HUES6 (cell line): Measurements from ENCODE around the gene NDUFC2.

Source experiments
- H3K27ac ChIP-seq: 2 replicates; pipeline ENCODE4 v1.7.0; 2013; ENCODE audit warnings: low read depth, mild to moderate bottlenecking, low read length, inconsistent platforms
- H3K27me3 ChIP-seq: 2 replicates; pipeline ENCODE4 v1.6.1; 2013; ENCODE audit warnings: low read length; ENCODE audit not compliant: control insufficient read depth, insufficient read depth
- H3K36me3 ChIP-seq: 2 replicates; pipeline ENCODE4 v1.6.1; 2013; ENCODE audit warnings: low read length; ENCODE audit not compliant: control insufficient read depth, insufficient read depth
- H3K4me1 ChIP-seq: 2 replicates; pipeline ENCODE4 v1.6.1; 2013; ENCODE audit warnings: low read length; ENCODE audit not compliant: control insufficient read depth, insufficient read depth
- H3K4me3 ChIP-seq: 2 replicates; pipeline ENCODE4 v1.5.1; 2013; ENCODE audit warnings: low read depth, low read length
- H3K9ac ChIP-seq: one replicate; pipeline ENCODE4 v1.6.1; 2013; ENCODE audit warnings: mild to moderate bottlenecking, low read length
- H3K9me3 ChIP-seq: 2 replicates; pipeline ENCODE4 v1.6.1; 2013; ENCODE audit warnings: low read depth, low read length; ENCODE audit not compliant: control insufficient read depth, insufficient read depth

NDUFC2 gene

DNA sequence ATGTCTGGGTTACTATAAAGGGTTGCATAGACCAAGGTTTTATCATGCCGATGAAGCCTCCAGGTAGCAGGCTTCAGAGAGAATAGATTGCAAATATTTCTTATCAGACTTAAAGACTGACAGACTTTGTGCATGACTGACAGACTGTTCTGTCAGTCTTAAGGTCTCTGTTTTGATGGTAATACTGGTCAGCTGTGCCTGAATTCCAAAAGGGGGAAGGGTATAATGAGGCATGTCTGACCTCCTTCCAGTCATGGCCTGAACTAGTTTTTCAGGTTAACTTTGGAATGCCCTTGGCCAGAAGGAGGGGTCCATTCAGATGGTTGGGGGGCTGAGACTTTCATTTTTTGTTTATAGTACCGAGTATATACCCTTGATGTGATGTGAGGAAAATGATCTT lies 51.9 kb downstream of the NDUFC2 start:
- no peaks in the 10 kb centered on the region for H3K36me3 ChIP-seq
- no peaks in the 10 kb centered on the region for H3K27me3 ChIP-seq
- H3K27ac ChIP-seq: no peak overlapping the region
- H3K4me3 ChIP-seq: no peak overlapping the region
- peaks cover 3% of the 10 kb centered on the region; the same call in 1 of the 2 replicates for H3K9me3 ChIP-seq
- peaks cover 6% of the 10 kb centered on the region; the same call in 1 of the 2 replicates for H3K4me1 ChIP-seq
- no peak overlapping the region for H3K9ac ChIP-seq

DNA sequence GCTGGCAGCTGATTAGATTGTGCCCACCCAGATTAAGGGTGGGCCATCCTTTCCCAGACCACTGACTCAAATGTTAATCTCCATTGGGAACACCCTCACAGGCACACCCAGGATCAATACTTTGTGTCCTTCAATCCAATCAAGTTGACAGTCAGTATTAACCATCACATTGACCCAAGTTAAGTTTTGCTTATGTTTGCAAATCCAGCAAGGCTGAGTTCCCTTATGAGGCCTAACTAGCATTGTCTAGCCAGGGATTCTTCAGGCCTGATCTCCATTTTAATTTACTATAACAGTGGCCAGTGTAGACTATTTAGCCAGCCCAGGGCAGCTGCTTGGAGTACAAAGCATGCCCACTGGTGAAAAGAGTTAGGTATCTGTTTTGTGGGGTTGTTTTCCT lies 54.3 kb downstream of the NDUFC2 start:
- Histone ChIP-seq H3K27ac (no peak overlapping the region), H3K9ac (no peak overlapping the region), H3K9me3 (peaks cover 3% of the 10 kb centered on the region; the same call in 1 of the 2 replicates), H3K4me1 (peaks cover 20% of the 10 kb centered on the region), H3K4me3 (no peak overlapping the region), H3K27me3 (no peaks in the 10 kb centered on the region), H3K36me3 (no peaks in the 10 kb centered on the region)

DNA sequence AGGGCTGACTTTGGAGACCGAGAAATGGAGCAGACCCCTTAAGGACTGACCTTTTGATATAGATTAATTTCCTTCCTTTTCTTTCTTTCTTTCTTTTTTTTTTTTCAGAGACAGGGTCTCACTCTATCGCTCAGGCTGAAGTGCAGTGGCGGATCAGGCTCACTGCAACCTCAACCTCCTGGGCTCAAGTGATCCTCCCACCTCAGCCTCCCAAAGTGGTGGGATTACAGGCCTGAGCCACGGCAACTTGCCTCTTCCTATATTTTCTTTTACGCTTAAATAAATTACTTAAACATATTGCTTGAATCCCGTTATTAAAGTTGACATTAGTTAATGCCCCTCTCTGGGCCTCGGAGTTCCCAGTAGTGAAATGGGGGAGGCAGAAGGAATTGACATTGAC lies 56.2 kb downstream of the NDUFC2 start:
- Histone ChIP-seq H3K36me3 (no peaks in the 10 kb centered on the region), H3K4me1 (peaks cover 21% of the 10 kb centered on the region), H3K9ac (peak overlapping the region; percentile 76), H3K27ac (no peak overlapping the region), H3K27me3 (no peaks in the 10 kb centered on the region), H3K9me3 (peaks cover 3% of the 10 kb centered on the region; the same call in 1 of the 2 replicates), H3K4me3 (peak overlapping the region; percentile 68)

DNA sequence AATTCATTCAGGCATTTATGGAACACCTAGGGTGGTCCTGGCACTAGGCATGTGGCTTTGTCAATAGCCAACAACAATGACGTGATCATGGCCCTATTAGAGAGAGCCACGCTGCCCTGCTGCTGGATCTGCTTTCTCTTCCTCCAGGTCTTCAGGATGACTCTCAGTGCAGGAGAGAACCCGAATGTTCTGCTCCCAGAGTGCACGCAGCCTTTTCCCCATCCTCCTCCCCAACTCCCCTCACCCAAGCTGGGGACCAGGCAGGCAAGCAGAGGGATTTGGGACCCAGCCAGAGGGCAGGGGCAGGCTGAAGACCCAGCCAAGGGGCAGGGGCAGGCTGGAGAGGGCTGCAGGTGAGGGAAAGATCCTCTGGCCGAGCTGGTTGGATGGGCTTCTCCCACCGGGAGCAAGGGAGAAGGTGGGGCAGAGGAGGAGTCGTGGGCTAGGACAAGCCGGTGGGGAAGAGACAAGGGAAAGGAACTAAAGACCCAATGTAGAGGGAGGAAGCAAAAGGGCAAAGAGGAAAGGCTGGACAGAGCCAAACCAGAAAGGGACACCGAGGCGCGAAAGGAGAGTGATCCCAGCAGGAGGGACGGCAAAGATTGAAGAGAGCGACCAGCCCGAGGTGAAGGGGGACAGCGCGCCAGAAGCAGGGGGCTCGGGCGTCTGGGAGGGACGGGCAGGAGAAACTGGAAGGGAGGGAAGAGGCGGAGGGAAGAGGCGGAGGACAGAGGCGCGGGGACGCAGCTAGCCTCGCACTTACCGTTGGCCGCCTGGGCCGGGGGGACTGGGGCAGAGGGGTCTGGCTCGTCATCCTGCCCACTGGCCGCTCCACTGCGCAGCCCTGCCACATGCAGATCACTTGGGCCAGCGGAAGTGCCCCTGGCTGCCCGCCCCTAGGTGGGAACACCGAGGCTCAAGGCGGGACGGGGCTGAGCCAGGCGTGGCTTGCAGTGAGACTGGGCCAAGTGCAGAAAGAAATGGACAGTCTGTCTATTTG lies 57.0 kb downstream of the NDUFC2 start, which contains the start of gene KCTD14:
Gene KCTD14 (minus strand): TSS at position 880 of the 1,000 bp plus-strand sequence. CDS start 27 bp downstream, at position 853.
- peak within 1 kb of the TSS; percentile 68 for H3K4me3 ChIP-seq
- H3K9me3 ChIP-seq: peaks cover 1% of the 10 kb centered on the region; the same call in 1 of the 2 replicates
- H3K9ac ChIP-seq: peak within 1 kb of the TSS; percentile 76
- H3K4me1 ChIP-seq: peaks cover 21% of the 10 kb centered on the region
- H3K36me3 ChIP-seq: no peaks in the 10 kb centered on the region
- no peaks in the 10 kb centered on the region for H3K27me3 ChIP-seq
- no peak within 1 kb of the TSS for H3K27ac ChIP-seq

DNA sequence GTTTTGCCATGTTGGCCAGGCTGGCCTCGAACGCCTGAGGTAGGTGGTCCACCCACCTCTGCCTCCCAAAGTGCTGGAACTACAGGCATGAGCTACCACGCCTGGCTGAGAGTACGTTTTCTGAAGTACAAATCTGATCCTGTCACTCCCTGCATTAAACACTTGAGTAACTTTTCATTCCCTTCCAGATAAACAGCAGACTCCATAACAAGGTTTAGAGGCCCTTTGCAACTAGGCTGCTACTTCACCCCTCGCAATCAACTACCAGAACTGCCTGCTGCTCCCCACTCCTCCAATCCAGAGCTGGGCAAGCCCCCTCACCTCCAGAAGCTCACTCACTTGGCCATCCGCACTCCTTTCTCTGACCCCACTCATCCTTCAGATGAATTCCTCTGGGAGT lies 58.1 kb downstream of the NDUFC2 start:
- H3K4me1 ChIP-seq: peaks cover 21% of the 10 kb centered on the region
- H3K27me3 ChIP-seq: no peaks in the 10 kb centered on the region
- no peaks in the 10 kb centered on the region for H3K9me3 ChIP-seq
- no peak overlapping the region; the same call in 1 of the 2 replicates for H3K4me3 ChIP-seq
- peaks cover 3% of the 10 kb centered on the region; the same call in 1 of the 2 replicates for H3K36me3 ChIP-seq
- H3K27ac ChIP-seq: no peak overlapping the region
- no peak overlapping the region for H3K9ac ChIP-seq

DNA sequence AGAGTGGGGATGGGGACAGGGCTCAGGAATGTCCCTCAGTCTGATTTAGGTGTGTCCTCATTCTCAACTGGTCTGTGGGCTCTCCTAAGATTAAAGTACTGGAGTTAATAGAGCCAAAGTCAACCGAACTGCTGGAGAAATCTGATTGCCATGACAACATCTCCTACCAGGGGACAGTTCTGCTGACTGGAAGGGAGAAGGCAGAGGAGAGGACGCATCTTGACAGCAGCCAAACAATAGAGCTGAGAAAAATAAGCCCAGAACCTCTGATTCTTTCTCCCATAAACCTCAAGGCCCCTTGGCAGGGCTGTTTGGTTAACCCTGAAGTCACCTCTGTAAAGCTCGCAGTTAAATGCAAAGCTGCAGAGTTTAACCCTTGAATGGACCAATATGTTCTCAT lies 59.4 kb downstream of the NDUFC2 start:
- Histone ChIP-seq H3K4me3 (no peak overlapping the region), H3K9me3 (no peaks in the 10 kb centered on the region), H3K36me3 (peaks cover 11% of the 10 kb centered on the region), H3K27me3 (no peaks in the 10 kb centered on the region), H3K27ac (no peak overlapping the region), H3K9ac (no peak overlapping the region), H3K4me1 (peaks cover 21% of the 10 kb centered on the region)

DNA sequence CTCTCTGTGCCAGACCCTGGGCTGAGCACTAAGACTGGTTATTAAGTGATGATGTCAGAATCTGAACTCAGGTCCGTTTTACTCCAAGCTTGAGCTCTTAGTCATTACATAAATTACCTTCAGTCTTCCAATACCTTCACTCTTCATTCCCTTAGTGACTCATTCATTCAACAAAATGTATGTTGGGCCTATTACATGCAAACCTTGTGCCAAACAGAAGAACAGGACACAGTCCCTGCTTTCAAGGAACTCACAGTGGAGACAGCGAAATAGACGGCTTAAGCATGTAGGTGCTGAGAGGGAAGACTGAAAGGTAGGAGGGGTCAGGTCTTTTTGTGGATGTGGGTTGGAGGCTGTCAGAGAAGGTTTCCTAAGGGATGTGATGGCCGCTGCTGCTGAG lies 59.9 kb downstream of the NDUFC2 start:
- H3K9ac ChIP-seq: no peak overlapping the region
- H3K9me3 ChIP-seq: no peaks in the 10 kb centered on the region
- no peak overlapping the region for H3K27ac ChIP-seq
- peaks cover 21% of the 10 kb centered on the region for H3K4me1 ChIP-seq
- no peaks in the 10 kb centered on the region for H3K27me3 ChIP-seq
- no peak overlapping the region for H3K4me3 ChIP-seq
- H3K36me3 ChIP-seq: peaks cover 11% of the 10 kb centered on the region
